SU-DHL-6 (cell line): ENCODE data around the gene ZNF780B.

Experiments used
- H2AFZ ChIP-seq: fragments of 200-600 bp; sonication (generic); 2 replicates; pipeline ENCODE4 v1.6.1; 2014; ENCODE audit warnings: low read depth, mild to moderate bottlenecking, moderate library complexity, mixed read lengths, antibody characterized with exemption, low read length; ENCODE audit not compliant: severe bottlenecking
- H3F3A ChIP-seq: fragments of 200-600 bp; shearing (Covaris generic); 2 replicates; pipeline ENCODE4 v1.6.0; 2016; ENCODE audit warnings: antibody characterized with exemption, mild to moderate bottlenecking; ENCODE audit not compliant: insufficient read depth
- H3K27ac ChIP-seq: fragments of 200-600 bp; sonication (generic); 2 replicates; pipeline ENCODE4 v1.5.1; 2016; ENCODE audit warnings: low read depth, mild to moderate bottlenecking, low read length, moderate library complexity, mixed read lengths
- H3K27me3 ChIP-seq: fragments of 200-600 bp; sonication (generic), shearing (Covaris generic); 2 replicates; pipeline ENCODE4 v1.6.0; 2014; ENCODE audit warnings: mild to moderate bottlenecking, low read length
- H3K36me3 ChIP-seq: fragments of 200-600 bp; sonication (generic); 2 replicates; pipeline ENCODE4 v1.6.1; 2014; ENCODE audit warnings: mild to moderate bottlenecking, low read length, mixed read lengths
- H3K4me2 ChIP-seq: fragments of 300-600, 200-600 bp; shearing (Covaris generic), sonication (generic); 2 replicates; pipeline ENCODE4 v1.6.0; 2014; ENCODE audit warnings: low read length, low read depth, mild to moderate bottlenecking; ENCODE audit not compliant: poor library complexity, severe bottlenecking
- H3K4me3 ChIP-seq: fragments of 200-600 bp; sonication (generic); 2 replicates; pipeline ENCODE4 v1.5.1; 2014; ENCODE audit warnings: antibody characterized with exemption, low read length, mild to moderate bottlenecking, mixed read lengths; ENCODE audit not compliant: insufficient read depth, poor library complexity, severe bottlenecking
- H3K79me2 ChIP-seq: fragments of 200-600 bp; sonication (generic); 2 replicates; pipeline ENCODE4 v1.6.1; 2014; ENCODE audit warnings: mild to moderate bottlenecking, low read length, moderate library complexity; ENCODE audit not compliant: insufficient read depth
- H3K9ac ChIP-seq: fragments of 200-600 bp; sonication (generic); 2 replicates; pipeline ENCODE4 v1.7.0; 2014; ENCODE audit warnings: mild to moderate bottlenecking, low read length
- H3K9me2 ChIP-seq: fragments of 200-600 bp; sonication (generic); replicated peaks from 2 replicates; pipeline ENCODE4 v1.6.1; 2014; ENCODE audit warnings: low read length; ENCODE audit not compliant: insufficient read depth
- H3K9me3 ChIP-seq: fragments of 200-600 bp; sonication (generic); 2 replicates; pipeline ENCODE4 v1.6.1; 2014; ENCODE audit warnings: low read length, mixed read lengths; ENCODE audit not compliant: insufficient read depth
- H4K20me1 ChIP-seq: fragments of 200-600 bp; sonication (generic); 2 replicates; pipeline ENCODE4 v1.6.1; 2014; ENCODE audit warnings: low read depth, mild to moderate bottlenecking, antibody characterized with exemption, low read length, moderate library complexity, mixed read lengths
- EZH2phosphoT487 ChIP-seq: fragments of 200-600 bp; sonication (generic), shearing (Covaris generic); conservative IDR thresholded peaks from 2 replicates; pipeline ENCODE4 v1.6.1; 2018; ENCODE audit warnings: mild to moderate bottlenecking, antibody characterized with exemption, low read length, moderate library complexity, mixed read lengths
- TF ChIP-seq, protein P1 (sequence below): fragments of 200-600 bp; sonication (generic); IDR thresholded peaks from one replicate; pipeline ENCODE4 v1.5.1; 2017; ENCODE audit warnings: antibody characterized with exemption, mild to moderate bottlenecking, low read length, moderate library complexity; ENCODE audit not compliant: insufficient read depth, poor library complexity, severe bottlenecking

ZNF780B gene

DNA sequence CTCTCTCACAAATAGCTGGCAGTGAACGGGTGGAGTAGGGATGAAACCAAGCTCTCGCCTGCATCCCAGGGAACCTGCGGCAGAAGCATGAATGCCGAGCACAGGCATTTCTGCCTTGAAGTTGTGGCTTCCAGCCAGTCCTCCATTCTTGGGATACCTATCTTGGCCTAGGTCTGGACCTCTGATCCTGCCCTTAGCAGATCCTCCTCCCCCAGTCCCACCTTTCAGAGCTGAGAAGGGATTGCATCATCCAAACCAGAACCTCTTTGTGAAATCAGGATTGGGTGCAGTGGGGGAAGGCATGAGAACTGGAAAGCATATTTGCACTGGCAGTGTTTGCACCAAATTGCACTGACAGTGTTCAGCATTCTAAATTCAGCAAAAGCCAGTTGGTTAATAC lies 28.9 kb upstream of the ZNF780B start:
- Histone ChIP-seq H3K27me3 (no peaks in the 10 kb centered on the region), H3K9ac (no peak overlapping the region), H3K4me3 (no peak overlapping the region), H3K36me3 (peaks cover 27% of the 10 kb centered on the region), H3F3A (no peaks in the 10 kb centered on the region), H3K9me3 (no peaks in the 10 kb centered on the region), H4K20me1 (no peaks in the 10 kb centered on the region), H3K79me2 (peaks cover 37% of the 10 kb centered on the region), H2AFZ (no peak overlapping the region), H3K9me2 (no peaks in the 10 kb centered on the region), H3K4me2 (no peak overlapping the region), H3K27ac (no peak overlapping the region)
- TF ChIP-seq, protein P1, sequence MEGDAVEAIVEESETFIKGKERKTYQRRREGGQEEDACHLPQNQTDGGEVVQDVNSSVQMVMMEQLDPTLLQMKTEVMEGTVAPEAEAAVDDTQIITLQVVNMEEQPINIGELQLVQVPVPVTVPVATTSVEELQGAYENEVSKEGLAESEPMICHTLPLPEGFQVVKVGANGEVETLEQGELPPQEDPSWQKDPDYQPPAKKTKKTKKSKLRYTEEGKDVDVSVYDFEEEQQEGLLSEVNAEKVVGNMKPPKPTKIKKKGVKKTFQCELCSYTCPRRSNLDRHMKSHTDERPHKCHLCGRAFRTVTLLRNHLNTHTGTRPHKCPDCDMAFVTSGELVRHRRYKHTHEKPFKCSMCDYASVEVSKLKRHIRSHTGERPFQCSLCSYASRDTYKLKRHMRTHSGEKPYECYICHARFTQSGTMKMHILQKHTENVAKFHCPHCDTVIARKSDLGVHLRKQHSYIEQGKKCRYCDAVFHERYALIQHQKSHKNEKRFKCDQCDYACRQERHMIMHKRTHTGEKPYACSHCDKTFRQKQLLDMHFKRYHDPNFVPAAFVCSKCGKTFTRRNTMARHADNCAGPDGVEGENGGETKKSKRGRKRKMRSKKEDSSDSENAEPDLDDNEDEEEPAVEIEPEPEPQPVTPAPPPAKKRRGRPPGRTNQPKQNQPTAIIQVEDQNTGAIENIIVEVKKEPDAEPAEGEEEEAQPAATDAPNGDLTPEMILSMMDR, result no peak
- no peak for TF ChIP-seq EZH2phosphoT487

DNA sequence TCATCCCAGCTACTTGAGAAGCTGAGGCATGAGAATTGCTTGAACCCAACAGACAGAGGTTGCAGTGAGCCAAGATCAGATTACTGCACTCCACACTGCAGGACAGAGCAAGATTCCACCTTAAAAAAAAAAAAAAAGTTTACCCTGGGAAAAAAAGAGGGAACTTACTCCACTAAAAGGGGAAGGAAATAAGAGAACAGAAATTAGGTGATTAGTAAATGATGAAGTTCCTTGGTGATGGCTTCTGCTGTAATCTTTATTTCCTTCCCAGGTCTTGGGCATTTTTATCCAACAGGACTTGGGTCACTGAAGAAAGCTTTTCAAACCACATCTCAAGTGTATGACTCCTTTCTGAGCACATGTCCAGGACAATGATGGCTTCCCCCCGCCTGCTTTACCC lies 25.4 kb upstream of the ZNF780B start:
- Histone ChIP-seq H3K9me3 (peaks cover 11% of the 10 kb centered on the region; the same call in 1 of the 2 replicates), H4K20me1 (no peaks in the 10 kb centered on the region), H3K9me2 (no peaks in the 10 kb centered on the region), H3K9ac (no peak overlapping the region), H3K36me3 (peaks cover 51% of the 10 kb centered on the region), H3K4me2 (no peak overlapping the region), H3K27me3 (no peaks in the 10 kb centered on the region), H3K79me2 (peaks cover 5% of the 10 kb centered on the region; the same call in 1 of the 2 replicates), H3K4me3 (no peak overlapping the region), H2AFZ (no peak overlapping the region), H3K27ac (no peak overlapping the region), H3F3A (no peaks in the 10 kb centered on the region)
- TF ChIP-seq, protein P1, result no peak
- TF ChIP-seq EZH2phosphoT487, result no peak

DNA sequence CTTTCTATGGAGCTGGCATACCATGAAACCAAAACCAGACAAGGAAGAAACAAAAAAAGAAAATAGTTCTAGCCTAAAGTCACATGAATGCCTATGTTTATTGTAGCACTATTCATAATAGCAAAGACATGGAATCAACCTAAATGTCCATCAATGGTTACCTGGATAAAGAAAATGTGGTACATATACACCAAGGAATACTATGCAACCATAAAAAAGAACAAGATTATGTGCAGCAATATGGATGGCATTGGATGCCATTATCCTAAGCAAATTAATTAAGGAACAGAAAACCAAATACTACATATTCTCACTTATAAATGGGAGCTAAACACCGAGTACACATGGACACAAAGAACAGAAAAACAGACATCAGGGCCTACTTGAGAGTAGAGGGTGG lies 24.3 kb upstream of the ZNF780B start:
- H3F3A ChIP-seq, result no peaks in the 10 kb centered on the region
- H3K27ac ChIP-seq, result no peak overlapping the region
- no peaks in the 10 kb centered on the region for H3K9me2 ChIP-seq
- H3K36me3 ChIP-seq, result peaks cover 62% of the 10 kb centered on the region
- H3K4me3 ChIP-seq, result no peak overlapping the region
- peaks cover 11% of the 10 kb centered on the region; the same call in 1 of the 2 replicates for H3K9me3 ChIP-seq
- no peaks in the 10 kb centered on the region for H4K20me1 ChIP-seq
- no peak overlapping the region for H3K9ac ChIP-seq
- peaks cover 5% of the 10 kb centered on the region; the same call in 1 of the 2 replicates for H3K79me2 ChIP-seq
- no peak overlapping the region for H2AFZ ChIP-seq
- no peaks in the 10 kb centered on the region for H3K27me3 ChIP-seq
- TF ChIP-seq, protein P1, result no peak
- TF ChIP-seq EZH2phosphoT487, result no peak
- no peak overlapping the region for H3K4me2 ChIP-seq
